Renal cortical epithelial cell (primary cell): ENCODE results near the gene LRRC27. TPM values are rescaled to one million over a fixed set of nuclear protein-coding genes. Genes with fewer than 3 reads are reported as not detected.
A peak's percentile ranks its signal among the peaks of the same experiment; 100 is the strongest.

Experiments
- DNase-seq: peaks from one replicate; pipeline ENCODE4 v3.0.0-alpha.2; 2011; ENCODE audit warnings: low read depth
- total RNA-seq: library from RNA; depleted of rRNA; stranded (reverse); fragments of >200 nt; gene quantifications from 2 replicates; pipeline ENCODE4 v1.2.3, GENCODE V29; 2014

The LRRC27 gene
- total RNA-seq, 1 donor from 2014 or later: 16.4 TPM

DNA sequence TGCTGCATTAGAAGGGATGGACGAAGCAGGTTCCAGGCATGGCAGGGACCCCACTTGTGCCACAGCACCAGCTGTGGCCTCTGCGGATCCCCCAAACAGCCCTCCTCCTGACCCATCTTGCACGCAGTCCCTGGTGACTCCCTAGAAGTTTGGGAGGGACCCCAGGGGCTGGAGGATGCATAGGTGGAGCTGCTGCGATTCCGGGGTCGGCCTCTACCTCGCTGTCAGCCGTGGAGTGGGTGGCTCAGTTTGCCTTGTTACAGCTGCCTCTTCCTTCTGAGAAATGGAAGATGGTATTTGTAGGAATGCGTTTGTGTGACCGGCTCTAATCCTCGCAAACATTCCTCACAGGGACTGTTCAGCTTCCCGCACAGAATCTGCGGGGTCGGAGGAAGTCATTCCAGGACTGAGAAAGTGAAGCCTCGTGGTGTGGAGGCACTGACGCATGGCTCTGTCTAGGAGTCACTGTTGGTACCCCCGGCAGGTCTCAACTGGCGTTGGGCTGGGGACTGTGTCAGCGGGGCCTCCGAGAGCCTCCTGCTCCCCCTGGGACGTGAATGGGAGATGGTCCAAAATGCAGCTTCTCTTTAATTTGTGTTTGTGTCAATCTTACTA is 82.5 kb downstream of the LRRC27 start:
- no peak for DNase-seq

GRCh38 chr10:132415255-132415654 is 83.3 kb downstream of the LRRC27 start:
- no peak for DNase-seq

GRCh38 chr10:132415956-132416355 is 84.0 kb downstream of the LRRC27 start:
- DNase-seq: no peak

- DNase-seq: no peak
These were observed 84.7 kb downstream of the LRRC27 start for GRCh38 chr10:132416566-132417256.

GRCh38 chr10:132417257-132417910 is 85.4 kb downstream of the LRRC27 start:
- no peak for DNase-seq

DNA sequence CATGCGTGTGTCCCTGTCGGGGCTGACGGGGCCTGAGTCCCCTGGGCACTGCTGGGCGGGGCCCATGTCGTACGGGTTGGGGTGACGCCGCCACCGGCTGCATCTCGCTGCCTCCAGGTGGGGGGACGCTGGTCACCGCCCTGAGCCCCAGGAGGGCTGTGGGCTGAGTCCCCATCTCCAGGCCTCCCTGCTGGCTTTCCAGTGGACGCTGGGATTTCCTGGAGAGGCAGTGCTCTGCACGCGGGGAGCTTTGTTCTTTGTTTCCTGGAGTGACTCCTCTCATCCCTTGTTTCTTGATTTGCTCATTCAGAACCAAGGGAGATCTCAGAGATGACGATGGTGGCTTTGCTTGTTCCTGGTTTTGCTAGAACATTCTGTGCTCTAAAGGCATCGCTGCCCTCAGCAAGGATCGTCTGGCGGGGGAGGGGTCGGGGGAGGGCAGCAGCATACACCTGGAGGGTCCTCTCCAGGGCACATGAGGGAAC is 86.0 kb downstream of the LRRC27 start:
- DNase-seq: peak; percentile 42

DNA sequence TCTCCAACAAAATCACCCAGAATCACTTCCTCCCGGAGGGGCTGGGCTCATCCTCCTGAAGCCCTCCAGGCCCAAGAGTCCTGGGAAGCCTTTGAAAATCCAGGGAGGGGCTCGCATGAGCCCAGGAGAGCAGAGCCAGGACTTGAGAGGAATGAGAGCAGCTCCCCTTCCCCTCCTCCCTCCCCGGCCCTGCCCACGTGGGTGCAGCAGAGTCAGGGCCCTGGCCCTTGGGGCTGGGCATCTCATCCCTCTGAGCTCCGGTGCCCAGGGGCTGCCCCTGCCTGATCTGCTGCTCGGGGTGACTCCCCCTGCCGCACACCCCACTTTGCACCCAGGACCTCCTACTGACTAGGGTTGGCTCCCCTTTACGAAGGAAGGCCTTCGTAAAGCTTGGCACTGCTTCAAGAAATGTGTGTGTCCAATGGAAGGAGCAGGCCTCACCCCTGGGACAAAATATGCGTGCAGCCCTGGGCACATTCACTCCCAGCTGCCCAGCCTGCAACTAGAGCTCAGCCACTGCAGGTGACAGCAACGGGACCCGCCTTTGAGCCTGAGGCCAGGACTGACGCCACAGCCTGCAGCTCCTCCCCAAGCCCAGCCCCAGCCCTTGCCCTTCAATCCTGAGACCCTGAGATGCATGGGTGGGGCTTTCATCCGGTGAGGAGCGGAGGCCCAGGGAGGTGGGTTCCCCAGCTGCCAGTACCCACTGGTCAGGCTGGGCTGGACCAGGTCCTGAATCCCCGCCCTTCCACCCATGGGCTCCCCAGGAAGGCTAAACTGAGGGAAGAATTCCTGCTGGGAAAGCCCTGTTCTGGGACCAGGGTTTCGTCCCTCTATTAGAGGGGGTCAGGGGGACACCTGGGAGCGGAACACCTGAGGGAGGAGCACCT is 86.8 kb downstream of the LRRC27 start:
- DNase-seq: peak; percentile 50

GRCh38 chr10:132419538-132420468 is 87.8 kb downstream of the LRRC27 start:
- no peak for DNase-seq

DNA sequence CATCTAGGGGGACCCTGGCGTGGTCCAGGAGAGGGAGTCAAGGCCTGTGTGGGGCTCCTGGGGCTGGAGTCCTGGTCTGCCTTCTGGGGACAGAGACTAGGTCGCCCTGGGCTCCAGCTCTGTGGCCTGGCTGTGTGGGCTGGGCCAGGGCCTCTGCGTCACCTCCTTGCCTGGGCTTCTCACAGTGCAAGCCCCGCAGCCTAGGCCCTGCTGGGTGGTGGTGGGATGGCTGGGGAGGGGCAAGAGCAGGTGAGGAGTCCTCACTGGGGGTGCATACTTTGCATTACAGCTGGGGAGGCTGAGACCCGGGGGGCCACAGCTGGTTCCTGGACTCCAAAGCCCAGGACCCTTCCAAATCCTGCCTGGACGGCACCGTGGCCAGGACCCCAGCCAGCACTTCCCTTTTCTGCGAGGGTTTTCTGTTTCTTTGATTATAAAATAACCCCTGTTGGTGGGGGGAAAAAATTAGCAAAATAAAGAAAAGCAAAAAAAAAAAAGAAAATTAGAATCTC is 88.5 kb downstream of the LRRC27 start:
- no peak for DNase-seq

DNA sequence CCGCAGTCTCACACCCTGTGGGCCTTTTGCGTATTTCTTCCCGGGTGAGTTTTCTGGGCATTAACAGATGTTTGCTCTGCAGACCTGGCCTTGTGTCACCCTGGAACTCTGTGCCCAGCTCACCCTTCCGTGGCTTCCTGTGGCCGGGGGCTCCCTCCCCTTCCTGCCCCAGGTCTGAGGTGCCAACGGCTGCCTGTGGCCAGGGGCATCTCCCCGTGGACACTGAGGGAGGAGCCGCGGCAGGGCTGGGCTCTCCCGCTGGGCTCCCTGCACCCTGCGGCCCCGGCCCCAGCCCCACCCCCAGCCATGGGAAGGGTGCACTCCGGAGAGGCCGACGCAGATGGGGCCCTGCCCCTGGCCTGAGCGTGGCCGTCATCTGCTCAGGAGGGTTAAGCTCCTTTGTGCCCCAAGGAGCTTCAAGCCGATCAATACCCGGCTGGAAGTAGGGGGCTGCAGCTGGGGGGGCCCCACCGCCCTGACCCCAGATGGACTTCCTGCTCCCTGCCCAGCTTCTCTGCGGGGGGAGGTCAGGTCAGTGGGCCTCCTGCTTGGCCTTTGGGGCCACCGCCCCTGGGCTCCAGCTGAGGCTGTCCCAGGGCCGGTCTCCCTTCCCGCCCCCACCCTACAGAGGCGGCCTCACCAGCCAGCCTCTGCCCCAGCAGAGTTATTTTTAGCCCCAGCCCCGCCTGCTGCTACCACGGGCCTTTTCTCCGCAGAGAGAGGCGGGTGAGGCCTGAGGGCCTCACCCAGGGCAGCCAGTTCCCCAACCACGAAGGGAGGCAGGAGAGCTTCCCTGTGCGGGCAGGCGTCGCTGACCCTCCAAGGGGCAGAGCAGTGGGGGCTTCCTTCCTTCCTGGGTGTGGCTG is 89.2 kb downstream of the LRRC27 start:
- DNase-seq: peak; percentile 22

DNA sequence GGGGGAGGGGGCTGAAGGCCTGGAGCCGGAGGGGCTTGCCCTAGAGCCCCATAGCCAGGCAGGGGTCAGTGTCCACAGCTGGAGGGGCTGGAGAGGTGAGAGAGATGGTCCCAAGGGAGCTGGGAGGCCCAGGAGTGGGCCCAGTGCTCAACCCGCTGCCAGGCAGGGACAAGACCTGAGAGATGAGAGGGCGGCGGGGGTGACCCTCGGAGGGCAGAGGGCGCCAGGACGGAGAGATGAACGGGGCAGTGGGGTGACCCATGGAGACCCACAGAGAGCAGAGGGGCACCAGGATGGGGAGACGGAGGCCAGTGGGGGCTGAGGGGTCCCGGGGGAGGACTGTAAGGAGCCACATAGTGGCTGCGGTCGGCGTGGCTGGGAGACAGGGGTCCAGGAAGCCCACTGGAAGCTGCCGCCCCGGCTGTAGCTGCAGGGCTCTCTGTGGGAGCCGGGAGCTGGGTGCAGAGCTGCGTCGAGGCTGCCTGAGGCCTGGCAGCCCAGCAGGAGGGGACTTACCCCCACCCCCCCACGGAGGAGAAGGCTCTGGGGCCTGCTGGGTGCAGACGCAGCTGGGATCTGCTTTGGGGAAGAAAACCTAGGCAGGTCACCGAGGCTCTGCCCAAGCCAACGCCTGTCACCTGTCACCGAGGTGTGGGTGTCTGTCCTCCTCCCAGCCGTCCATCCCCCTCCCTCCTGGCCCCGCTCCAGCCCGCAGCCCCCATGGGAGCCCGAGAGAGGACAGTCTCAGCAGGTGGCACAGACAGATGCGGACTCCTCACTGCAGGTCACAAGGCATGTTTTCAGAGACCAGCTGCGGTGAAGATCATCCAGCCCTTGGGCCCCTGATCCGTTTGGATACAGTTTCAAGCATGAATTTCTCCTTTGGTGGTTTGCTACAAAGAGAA is 90.1 kb downstream of the LRRC27 start:
- DNase-seq: no peak

DNA sequence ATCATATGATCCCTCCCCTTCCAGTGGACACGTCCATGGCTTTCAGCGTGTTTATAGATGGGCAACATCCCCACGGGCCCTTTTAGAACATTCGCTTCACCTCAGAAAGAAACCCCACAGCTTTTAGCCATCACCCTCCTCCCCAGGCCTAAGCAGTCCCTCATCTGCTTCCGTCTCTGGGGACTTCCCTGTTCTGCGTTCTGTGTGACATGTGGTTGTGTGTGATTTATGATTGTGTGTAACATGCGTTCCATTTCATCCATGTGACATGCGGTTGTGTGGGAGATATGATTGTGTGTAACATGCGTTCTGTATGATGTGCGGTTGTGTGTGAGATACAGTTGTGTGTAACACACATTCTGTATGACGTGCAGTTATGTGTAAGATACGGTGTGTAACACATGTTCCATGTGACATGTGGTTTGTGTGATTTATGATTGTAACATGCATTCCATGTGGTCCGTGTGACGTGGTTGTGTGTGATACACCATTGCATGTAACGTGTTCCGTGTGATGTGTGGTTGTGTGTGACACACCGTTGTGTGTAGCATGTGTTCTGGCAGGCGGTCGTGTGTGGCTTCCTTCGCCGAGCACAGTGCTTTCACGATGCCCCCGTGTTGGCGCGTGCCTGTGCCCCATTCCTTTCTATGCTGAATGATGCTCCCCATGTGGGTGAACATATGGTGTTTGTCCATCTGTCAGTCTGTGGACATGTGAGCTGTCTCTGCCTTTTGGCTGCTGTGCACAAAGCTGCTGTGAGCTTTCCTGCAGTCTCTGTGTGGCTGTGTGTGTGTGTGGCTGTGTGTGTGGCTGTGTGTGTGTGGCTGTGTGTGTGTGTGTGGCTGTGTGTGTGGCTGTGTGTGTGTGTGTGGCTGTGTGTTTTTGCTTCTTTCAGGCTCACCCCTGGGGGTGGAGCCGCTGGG is 91.2 kb downstream of the LRRC27 start:
- DNase-seq: no peak

DNA sequence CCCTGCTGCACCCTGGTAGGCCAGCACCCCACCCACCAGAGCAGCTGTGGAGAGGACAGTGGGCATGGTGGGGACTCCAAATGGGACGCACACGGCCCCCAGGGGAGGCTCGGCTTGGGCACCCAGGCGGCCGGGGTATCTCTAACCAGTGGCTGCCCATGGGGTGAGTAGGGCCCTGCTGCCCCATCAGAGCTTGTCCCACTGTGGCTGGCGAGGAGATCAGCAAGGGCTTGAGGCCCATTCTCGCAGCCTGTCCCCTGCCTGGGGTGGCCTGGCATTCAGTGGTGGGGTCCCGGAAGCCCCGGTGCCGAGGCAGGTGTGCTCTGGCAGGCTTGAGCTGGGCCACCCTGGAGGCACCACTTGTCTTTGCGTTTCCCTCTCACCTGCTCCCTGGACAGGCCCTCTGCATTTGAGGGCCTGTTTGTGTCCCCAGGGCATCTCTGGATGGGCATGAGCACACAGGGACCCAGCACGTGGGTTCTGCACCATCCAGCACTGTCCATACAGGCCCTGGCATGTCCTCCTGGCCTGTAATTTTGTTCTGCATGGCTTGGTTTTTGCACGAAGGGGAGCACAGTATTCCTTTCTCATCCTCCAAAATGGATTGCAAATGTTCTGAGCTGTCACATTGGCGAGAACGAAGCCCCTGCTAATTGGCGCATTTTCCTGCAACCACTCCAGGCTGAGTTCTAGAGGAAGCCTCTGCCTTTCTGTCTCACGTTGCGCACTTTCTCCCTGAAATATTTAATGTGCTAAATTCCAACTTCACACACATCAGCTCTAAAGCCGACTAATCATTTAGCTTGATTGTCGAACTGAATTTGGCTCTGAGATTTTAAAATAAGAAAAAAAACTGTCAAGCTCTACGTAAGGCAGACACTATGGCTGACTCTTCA is 92.2 kb downstream of the LRRC27 start:
- DNase-seq: no peak

DNA sequence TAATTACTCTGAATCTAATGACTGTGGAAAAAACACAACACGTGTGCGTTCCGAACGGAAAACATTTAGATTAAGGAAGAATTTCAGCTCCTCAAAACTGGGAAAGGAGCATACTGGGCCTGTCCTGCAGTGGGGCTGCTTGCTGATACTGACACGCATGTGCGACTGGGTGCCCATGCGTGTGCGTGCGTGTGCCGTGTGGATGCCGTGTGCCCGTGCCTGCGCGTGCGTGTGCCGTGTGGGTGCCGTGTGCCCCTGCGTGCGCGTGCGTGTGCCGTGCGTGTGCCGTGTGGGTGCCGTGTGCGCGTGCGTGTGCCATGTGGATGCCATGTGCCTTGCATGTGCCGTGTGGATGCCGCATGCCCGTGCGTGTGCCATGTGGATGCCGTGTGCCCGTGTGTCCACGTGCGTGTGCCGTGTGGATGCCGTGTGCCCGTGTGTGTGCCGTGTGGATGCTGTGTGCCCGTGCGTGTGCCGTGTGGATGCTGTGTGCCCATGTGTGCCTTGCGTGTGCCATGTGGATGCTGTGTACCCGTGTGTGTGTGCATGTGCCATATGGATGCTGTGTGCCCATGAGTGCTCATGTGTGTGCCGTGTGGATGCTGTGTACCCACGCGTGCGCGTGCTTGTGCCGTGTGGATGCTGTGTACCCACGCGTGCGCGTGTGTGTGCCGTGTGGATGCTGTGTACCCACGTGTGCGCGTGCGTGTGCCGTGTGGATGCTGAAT is 93.2 kb downstream of the LRRC27 start:
- no peak for DNase-seq

DNA sequence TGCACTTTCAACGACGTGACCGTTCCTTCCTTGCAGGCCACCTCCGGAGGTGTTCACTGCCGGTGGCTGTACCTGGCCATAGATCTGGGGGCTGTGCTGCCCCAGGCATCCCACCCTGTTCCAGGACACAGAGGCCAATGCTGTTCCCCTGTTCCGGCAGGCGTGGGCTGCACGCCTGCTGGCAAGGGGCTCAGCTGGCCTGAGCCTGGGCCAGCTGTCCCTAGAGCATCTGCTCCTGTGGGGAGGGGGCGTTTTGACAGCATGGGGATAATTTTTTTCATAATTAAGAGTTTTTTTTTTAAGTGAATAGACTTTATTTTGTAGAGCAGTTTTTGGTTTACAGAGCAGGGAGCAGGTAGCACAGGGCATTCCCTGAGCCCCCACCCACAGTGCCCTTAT is 93.8 kb downstream of the LRRC27 start:
- DNase-seq: no peak
